Posterior vena cava (tissue), 2 donors: ENCODE measurements around the gene WDTC1. TPM values are rescaled to one million over a fixed set of nuclear protein-coding genes. Genes with fewer than 3 reads are reported as not detected.

Experiments used
- DNase-seq: peaks from one replicate; pipeline ENCODE4 v3.0.0-alpha.2; 2020; ENCODE audit warnings: low spot score
- intact Hi-C, 2 donors: fragments of 100-400 bp; cut with DNase I; formaldehyde crosslinking; loops; one replicate each; pipeline versions ENCODE4 v1.14.1 to v1.14.2; 2022 to 2023
- total RNA-seq, 2 donors: library from RNA; stranded (reverse); fragmentation: NEBNext Ultra II Directional; extraction: Animal tissue kit (Norgen Biotek cat#: 25700); gene quantifications; one replicate each; pipeline ENCODE4 v1.2.1, GENCODE V29; 2021
- donor health status: DM: yes; HTN: yes; CAD: no.
- donor health status: DM: yes; HTN: yes; CAD: no.

The WDTC1 gene
- total RNA-seq, 2 donors from 2014 or later = 22.6 to 27.4 TPM

GRCh38 chr1:27321813-27322568, 87.6 kb downstream of the WDTC1 start, which contains the start of gene TMEM222:
Gene TMEM222 (plus strand): TSS chr1:27322163. CDS start chr1:27322198, 35 bp downstream.
- DNase-seq = peak; percentile 100
- intact Hi-C loops = no loop called here

DNA sequence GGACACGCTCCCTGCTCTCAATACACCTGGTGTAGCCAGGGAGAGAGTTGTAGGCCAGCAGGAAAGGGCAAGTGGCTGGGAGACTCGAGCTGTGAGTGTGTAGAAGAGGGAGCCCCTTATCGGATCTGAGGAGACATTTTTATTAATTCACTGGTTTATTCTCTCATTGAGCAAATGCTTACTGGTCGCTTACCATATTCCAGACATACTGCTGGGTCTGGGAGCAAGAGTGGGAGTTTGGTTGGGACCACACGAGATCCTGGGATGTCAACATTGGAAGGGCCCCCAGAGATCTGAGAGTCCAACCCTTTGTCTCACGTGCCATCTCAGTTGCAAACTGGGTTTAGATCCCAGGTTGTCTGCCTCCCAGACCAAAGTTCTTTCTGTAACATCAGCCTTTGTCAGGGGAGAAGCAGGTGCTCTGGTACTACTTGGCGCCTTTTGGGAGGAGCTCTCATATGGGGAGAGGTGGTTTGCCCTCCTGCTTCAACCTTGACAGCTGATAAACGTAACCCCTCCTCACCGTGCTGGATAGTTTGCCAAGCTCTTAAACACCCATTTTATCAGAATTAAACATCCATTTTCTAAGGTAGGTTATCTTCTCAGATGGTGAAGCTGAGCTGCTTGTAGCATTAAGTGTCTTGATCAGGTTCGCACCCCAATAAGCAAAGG, 88.3 kb downstream of the WDTC1 start:
- intact Hi-C loops = no loop called here
- peak; percentile 42 for DNase-seq

DNA sequence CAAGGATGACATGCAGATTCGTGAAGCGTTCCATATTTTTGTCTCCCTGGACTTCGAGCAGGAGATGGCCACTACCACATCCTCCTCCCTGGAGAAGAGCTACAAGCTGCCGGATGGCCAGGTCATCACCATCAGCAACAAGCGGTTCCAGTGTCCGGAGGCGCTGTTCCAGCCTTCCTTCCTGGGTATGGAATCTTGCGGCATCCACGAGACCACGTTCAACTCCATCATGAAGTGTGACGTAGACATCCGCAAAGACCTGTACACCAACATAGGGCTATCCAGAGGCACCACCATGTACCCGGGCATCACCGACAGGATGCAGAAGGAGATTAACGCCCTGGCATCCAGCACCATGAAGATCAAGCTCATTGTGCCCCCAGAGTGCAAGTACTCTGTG, 90.9 kb downstream of the WDTC1 start:
- peak; percentile 51 for DNase-seq
- intact Hi-C loops = no loop called here

DNA sequence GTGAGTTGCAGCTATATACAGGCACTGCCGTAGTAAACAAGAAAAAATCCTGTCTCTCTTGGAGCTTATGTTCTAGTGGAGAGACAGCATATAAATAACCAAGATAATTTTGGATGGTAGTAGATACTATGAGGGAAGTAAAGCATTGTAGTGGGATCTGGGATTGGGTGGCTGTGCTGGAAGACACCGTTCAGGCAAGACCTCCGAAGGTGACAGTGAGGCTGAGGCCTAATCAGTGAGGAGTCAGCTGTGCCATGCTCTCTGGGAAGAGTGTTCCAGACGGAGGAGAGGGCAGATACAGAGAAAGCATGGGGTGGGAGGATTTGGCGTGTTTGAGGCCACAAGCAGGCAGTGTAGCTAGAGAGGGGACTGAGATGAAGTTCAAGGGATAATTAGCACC, 93.5 kb downstream of the WDTC1 start:
- intact Hi-C loops = no loop called here
- DNase-seq = peak; percentile 6

GRCh38 chr1:27330786-27331185, 96.4 kb downstream of the WDTC1 start:
- intact Hi-C loops = no loop called here
- peak; percentile 64 for DNase-seq

DNA sequence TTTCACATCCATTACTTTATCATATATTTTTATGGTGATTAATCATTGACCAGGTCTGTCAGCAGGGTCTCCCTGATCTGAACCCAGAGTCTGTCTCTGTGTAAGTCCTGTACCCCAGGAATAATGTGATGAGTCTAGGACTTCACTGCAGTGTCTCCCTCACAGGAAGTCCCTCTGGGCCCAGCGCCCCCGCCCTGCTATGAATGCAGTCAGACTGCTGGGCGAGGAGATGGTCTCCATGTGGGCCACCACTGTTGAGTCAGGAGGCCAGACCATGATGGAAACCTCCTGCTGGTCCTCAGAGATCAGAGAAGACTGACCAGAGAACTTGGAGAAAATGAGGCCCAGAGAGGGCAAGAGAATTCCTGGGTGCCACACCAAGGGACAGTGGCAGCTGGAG, 97.0 kb downstream of the WDTC1 start:
- peak; percentile 25 for DNase-seq
- intact Hi-C loops = no loop called here

DNA sequence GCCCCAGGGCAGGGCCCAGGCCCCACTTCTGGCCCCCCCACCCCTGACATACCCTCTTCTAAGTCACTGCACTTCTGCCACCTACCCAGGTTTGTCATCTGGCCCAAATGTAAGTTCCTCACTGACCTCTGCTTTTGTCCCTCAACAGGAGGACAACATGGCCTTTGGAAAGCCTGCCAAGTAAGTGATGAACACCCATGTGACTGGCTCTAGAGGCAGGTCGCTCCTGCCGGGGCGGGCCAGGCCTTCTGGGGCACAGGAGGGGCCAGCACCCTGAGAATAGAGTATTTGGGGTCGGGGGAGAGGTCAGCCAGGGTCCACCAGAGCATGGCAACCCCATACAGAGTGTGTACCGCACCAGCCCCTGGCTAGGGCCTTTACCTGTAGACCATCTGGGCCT, 97.5 kb downstream of the WDTC1 start:
- intact Hi-C loops = no loop called here
- DNase-seq = peak; percentile 34

GRCh38 chr1:27332536-27333281, 98.3 kb downstream of the WDTC1 start:
- intact Hi-C loops = no loop called here
- DNase-seq = peak; percentile 84

DNA sequence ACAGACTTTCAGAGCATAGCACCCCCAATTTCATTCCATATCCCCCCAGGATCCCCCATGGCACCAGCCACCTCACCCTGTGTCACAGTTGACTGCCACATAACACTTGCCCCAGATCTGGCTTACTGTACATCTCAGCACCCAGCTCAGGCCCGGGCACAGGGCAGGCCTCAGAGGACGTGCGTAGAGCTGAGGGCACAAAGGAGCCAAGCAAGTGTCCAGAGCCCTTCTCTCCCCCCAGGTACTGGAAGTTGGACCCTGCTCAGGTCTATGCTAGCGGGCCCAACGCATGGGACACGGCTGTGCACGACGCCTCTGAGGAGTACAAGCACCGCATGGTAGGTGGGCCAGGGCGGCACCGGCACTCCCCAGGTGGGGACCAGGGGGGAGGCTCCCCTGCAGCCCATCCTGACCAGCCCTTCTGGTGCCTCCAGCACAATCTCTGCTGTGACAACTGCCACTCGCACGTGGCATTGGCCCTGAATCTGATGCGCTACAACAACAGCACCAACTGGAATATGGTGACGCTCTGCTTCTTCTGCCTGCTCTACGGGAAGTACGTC, 99.4 kb downstream of the WDTC1 start:
- intact Hi-C loops = no loop called here
- DNase-seq = peak; percentile 65

- intact Hi-C loops = no loop called here
- no peak for DNase-seq
Observed at GRCh38 chr1:27335506-27336422, 101.3 kb downstream of the WDTC1 start.

DNA sequence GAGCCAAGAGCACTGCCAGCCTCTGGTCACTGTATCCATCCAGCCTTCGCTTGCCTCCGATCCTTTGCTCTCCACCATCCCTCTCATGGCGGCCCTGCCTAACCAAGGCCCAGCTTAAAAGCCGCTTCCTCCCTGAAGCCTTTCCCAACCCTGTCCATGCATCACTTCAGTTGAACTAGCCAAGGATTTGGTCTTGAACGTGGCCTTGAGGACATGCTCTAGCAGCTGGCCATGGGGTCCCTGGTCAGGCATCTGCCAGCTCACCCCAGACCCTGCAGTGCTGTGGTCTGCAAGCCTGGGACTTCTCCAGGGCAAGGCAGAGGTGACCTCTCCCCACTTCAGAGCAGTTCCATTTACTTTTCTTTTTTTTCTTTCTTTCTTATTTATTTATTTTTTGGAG, 102.3 kb downstream of the WDTC1 start:
- intact Hi-C loops = no loop called here

GRCh38 chr1:27338751-27339150, 104.3 kb downstream of the WDTC1 start:
- DNase-seq = no peak
- intact Hi-C loops = no loop called here

More for the DNA sequence above, 102.3 kb downstream of the WDTC1 start:
- no peak for DNase-seq

DNA sequence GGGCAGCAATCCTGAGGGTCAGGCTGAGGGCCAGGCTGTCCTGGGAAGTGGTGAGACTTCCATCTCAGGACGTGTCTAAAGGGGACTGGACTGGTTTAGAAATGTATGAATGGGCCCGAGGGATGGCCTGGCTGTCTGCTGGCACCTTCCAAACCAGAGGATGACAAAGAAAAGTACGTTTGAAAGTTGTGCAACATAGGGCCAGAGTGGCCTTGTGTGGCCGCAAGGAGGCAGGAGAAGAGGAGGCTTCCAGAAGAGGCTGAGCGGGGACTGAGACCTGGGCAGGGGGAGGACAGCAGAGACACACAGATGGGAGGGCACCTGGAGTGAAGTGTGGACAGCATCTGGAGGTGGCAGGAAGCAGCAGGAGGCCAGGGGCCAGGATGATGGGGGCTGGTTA, 104.8 kb downstream of the WDTC1 start:
- intact Hi-C loops = no loop called here
- DNase-seq = no peak

GRCh38 chr1:27341525-27342252, 107.3 kb downstream of the WDTC1 start, which contains the start of gene SYTL1:
Gene SYTL1 (plus strand): TSS chr1:27342022. CDS start chr1:27345335, 3,313 bp downstream.
- intact Hi-C loops = no loop called here
- peak; percentile 83 for DNase-seq

DNA sequence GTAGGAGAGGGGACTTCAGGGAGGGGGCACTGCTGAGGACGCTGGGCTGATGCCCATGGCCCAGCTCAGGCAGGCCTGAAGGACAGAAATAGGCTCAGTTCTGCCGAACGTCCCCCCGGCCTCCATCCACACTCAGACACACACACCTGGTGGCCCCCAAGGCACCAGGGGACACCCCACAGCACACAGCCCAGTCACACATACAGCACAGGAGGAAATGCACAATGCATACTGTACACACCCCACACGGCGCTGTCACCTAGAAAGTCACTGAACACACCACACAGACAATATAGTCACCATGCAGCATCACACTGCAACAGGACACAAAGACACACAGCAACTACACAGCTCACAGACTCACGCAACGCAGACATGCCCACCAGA, 108.0 kb downstream of the WDTC1 start:
- no peak for DNase-seq
- intact Hi-C loops = no loop called here

- intact Hi-C loops = no loop called here
- DNase-seq = peak; percentile 83
Observed at GRCh38 chr1:27342778-27343638, 108.6 kb downstream of the WDTC1 start.

DNA sequence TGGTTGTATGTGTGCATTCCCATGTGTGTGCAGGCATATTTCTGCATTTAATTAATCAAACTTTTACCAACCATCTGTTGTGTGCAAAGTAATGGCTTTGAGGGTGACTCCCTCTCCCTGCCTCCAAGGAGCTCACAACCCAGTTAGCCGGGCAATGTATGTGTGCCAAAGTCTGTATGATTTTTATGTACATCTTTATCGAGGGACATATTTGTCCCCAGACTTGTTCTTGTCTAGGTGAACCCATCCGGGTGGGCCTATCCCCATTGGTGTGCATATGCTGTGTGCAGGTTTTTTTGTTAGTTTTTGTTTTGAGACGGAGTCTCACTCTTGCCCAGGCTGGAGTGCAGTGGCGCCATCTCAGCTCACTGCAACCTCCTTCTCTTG, 109.2 kb downstream of the WDTC1 start:
- intact Hi-C loops = no loop called here
- no peak for DNase-seq
